Loucy (cell line): Measurements from ENCODE around the gene SLAMF6.
A peak's percentile ranks its signal among the peaks of the same experiment; 100 is the strongest.

ENCODE experiments used
- CTCF ChIP-seq: fragments of 200-600 bp; sonication (generic); conservative IDR thresholded peaks from 2 replicates; pipeline ENCODE4 v1.5.1; 2014; ENCODE audit warnings: mild to moderate bottlenecking, antibody characterized with exemption, low read length
- EZH2phosphoT487 ChIP-seq: fragments of 200-600 bp; IDR thresholded peaks from 2 replicates; pipeline ENCODE4 v1.6.1; 2018; ENCODE audit warnings: antibody characterized with exemption, mild to moderate bottlenecking, moderate library complexity, borderline replicate concordance

- TF ChIP-seq CTCF: peak; percentile 81
- TF ChIP-seq EZH2phosphoT487: no peak
Observed at GRCh38 chr1:160544647-160545046, 21.6 kb upstream of the SLAMF6 start.
